ENCODE measurements around the gene MBD3L2B.
"Not testable (repeated sequence)": the region's sequence is repeated elsewhere in the genome, so short reads cannot be mapped to it uniquely, and the experiment has no call there.

The MBD3L2B gene

DNA sequence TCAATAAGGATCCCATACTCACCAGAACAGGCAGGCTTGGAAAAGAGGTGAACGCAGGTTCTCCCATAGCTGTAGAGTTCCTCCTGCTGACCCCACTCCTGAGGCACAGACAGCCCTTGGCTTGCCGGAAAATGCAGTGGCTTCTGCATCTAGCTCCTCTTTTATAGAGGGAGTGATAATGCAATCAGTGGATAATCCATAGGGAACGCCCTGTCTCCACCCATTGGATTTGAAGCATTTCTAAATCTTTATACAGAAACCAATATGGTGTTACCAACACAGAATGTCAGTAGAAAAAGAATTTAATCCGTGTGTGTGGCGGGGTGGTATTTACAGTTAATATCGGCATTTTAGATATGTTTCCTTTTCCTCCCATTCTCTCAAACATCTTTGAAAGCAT, at the start of gene MBD3L2B:
MBD3L2B (minus strand) TSS at position 101 of the 400 bp plus-strand sequence; CDS start at position 67, 34 bp downstream.
- not testable (repeated sequence) for DNase-seq (ENCODE audit: low read depth, low spot score)

DNA sequence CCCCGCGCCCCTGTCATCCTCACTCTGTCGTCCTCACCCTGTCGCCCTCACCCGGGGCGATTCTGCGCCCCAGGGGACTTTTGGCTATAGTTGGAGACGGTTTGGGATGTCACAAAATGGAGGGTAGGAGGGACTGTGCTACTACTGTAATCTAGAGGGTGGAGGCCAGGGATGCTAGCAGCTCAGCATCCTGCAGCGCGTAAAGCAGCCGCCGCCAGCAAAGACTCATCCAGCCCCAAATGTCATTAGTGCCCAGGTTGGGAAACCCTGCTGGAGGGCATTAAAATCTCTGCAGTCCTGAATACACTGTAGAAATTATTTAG, 48.6 kb upstream of the MBD3L2B start:
- no peak for DNase-seq (ENCODE audit: low read depth, low spot score)

DNA sequence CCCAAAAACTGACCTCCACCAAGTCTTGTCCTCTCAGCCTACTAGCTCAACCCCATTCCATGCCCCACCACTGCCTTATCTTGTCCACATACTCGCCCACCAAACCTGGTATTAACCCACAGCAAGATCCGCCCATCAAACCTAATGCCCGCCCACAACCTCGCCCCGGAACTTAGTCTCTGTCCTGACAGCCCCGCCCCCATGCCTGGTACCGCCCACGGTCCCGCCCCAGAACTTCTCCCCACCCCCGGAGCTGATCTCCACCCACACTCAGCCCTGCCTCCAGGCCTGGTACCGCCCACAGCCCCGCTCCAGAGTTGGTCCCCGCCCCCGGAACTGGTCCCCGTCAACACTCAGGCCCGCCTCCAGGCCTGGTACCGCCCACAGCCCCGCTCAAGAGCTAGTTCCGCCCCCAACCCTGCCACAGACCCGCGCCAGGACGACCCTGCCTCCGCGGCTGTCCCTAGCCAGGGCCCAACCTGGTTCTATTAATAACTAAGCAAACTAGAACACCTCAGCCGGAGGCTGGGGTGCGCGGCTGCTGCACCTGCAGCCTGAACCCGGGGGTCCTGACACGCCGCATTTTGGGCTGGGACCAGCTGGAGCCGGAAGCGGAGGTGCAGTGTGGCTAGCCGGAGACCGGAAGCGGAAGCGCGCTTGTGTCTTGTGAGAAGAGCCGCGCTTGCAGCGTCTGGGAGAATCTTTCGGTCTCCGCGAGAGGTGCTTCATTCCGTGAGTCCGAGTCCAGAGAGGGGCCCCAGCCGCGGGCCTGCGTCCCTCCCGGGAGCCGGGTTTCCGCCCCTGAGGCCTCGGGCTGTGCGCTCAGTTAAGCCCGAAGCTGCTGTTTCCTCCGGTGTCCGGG, 48.0 kb upstream of the MBD3L2B start, which contains the start of gene ZNF557:
ZNF557 (plus strand) TSS at position 662 of the 862 bp plus-strand sequence. CDS start 5,372 bp downstream, outside the sequence.
- DNase-seq (ENCODE audit: low read depth, low spot score): peak; percentile 96

GRCh38 chr19:7068599-7068998, 47.4 kb upstream of the MBD3L2B start:
- DNase-seq (ENCODE audit: low read depth, low spot score): no peak

- DNase-seq (ENCODE audit: low read depth, low spot score): no peak
Observed at GRCh38 chr19:7067716-7068115, 46.5 kb upstream of the MBD3L2B start.

DNA sequence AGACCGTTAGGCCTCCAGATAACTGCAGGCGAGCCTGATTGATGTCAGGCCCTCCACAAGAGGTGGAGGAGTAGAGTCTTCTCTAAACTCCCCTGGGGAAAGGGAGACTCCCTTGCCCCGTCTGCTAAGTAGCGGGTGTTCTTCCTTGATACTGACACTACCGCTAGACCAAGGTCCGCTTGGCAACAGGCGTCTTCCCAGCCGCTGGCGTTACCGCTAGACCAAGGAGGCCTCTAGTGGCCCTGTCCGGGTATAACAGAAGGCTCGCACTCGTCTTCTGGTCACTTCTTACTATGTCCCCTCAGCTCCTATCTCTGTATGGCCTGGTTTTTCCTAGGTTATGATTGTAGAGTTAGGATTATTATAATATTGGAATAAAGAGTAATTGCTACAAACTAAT, 45.9 kb upstream of the MBD3L2B start:
- peak; percentile 56 for DNase-seq (ENCODE audit: low read depth, low spot score)

DNA sequence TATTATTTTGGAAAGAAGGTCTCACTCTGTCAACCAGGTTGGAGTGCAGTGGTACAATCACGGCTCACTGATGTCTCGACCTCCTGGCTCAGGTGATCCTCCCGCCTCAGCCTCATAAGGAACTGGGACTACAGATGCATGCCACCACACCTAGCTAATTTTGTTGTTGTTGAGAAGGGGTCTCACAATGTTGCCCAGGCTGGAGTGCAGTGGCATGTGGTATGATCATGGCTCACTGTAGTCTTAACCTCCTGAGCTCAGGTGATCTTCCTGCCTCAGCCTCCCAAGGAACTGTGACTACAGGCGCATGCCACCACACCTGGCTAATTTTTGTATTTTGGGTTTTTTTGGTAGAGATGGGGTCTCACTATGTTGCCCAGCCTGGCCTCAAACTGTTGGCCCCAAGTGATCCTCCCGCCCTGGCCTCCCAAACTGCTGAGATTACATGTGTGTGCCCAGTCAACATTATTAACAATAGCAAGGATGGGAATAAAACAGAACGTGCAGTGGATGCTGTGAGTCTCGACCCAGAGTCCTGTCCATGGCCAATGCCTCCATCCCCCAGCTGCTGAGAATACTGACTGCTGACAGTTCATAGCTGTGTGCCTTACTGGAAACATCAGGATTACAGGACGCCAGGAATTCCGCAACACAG, 42.7 kb upstream of the MBD3L2B start:
- DNase-seq (ENCODE audit: low read depth, low spot score): no peak

DNA sequence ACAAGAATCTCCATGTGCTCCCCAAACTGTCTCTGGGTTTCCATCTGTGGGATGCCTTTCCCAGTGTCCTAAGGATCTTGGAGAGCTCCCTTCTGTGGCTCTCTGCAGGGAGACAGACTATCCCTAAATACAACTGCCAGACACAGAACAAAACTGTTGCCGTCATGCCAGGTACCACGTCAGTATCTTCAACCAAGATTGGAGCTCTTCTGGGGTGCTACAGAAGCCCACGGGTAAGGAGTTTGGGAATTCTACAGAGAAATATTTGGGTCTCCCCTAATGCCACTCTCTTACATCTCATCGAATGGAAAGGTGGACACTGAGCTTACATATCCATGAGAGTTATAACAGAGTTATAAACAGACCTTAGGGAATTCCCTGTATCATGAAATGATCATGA, 42.1 kb upstream of the MBD3L2B start:
- DNase-seq (ENCODE audit: low read depth, low spot score): no peak

DNA sequence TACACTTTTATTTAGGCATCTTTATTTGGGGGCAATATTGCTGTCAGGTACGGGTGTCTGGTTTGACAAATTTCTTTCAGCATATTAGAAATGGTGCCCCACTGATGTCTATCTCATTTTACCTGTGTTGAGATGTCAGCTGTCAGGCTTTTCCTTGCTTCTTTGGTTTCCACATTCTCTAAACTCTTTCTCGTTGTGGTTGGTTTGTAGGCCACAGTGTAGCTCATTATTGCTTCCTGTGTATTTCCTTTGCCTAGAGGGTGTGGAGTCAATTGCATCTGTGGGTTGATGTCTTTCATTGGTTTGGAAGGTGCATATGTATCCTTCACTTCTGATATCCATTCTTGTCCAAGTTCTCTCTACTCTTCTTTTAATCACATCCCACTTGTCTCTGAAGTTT, 38.7 kb upstream of the MBD3L2B start:
- DNase-seq (ENCODE audit: low read depth, low spot score): not testable (repeated sequence)

- not testable (repeated sequence) for DNase-seq (ENCODE audit: low read depth, low spot score)
Observed at GRCh38 chr19:7058576-7058975, 37.3 kb upstream of the MBD3L2B start, which contains the start of gene MBD3L3. Gene MBD3L3 (minus strand): TSS chr19:7058676. CDS start chr19:7058605, 71 bp downstream.

DNA sequence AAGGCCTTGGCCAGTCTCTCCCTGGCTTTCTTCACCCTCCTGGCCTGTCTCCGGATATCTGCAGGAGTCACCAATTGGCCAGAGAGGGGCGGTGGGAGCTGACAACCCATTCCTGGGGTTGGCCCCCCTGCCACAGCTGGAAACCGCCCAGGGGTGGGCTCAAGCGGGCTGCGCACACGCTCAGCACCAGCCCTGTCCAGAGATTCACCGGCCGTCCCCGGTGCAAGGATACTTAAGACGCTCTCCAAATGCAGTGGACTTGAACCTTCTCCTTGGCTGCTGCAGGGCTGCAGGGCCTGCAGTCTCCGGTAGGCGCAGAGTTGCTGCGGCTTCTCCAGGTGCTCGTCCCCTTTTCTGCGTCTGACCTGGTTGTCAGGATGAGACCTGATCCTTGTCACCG, 35.1 kb upstream of the MBD3L2B start:
- DNase-seq (ENCODE audit: low read depth, low spot score): not testable (repeated sequence)

DNA sequence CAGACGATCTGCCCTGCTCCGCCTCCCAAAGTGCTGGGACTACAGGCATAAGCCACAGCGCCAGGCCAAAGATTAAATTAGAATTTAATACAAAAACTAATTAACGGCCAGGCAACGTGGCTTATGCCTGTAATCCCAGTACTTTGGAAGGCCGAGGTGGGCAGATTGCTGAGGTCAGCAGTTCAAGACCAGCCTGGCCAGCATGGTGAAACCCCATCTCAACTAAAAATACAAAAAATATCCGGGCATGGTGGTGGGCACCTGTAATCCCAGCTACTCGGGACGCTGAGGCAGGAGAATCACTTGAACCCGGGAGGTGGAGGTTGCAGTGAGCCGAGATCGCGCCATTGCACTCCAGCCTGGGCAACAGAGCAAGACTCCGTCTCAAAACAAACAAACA, 34.4 kb upstream of the MBD3L2B start:
- DNase-seq (ENCODE audit: low read depth, low spot score): not testable (repeated sequence)

DNA sequence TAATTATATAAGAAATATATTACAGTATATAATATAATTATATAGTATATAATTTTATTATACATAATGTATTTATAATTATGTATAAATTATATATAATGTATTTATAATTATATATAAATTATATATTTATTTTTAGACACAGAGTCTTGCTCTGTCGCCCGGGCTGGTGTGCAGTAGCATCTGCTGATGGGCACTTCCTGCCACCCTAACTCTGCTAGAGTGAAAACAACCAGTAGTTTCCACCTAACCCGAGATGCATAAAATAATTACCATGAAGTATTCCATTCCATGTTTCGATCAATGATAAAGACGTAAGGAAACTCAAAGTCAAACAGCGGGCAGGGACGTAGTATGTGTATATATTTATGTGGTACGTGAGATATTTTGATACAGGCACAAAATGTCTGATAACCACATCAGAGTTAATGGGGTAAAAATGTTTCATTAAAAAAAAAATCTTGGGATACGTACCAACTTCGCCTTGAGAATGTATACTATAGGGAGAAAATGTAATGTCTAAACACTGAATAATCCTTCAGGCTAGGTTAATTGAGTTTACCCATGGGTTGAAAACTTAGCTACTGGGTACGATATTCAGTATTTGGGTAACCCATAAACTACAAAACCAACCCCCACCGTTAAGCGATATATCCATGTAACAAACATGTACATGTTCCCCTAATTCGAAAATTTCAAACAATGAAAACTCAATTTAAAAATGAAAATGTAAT, 33.6 kb upstream of the MBD3L2B start:
- DNase-seq (ENCODE audit: low read depth, low spot score): not testable (repeated sequence)

DNA sequence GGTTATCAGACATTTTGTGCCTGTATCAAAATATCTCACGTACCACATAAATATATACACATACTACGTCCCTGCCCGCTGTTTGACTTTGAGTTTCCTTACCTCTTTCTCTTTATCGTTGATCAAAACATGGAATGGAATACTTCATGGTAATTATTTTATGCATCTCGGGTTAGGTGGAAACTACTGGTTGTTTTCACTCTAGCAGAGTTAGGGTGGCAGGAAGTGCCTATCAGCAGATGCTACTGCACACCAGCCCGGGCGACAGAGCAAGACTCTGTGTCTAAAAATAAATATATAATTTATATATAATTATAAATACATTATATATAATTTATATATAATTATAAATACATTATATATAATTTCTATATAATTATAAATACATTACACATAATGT, 31.7 kb upstream of the MBD3L2B start:
- not testable (repeated sequence) for DNase-seq (ENCODE audit: low read depth, low spot score)

DNA sequence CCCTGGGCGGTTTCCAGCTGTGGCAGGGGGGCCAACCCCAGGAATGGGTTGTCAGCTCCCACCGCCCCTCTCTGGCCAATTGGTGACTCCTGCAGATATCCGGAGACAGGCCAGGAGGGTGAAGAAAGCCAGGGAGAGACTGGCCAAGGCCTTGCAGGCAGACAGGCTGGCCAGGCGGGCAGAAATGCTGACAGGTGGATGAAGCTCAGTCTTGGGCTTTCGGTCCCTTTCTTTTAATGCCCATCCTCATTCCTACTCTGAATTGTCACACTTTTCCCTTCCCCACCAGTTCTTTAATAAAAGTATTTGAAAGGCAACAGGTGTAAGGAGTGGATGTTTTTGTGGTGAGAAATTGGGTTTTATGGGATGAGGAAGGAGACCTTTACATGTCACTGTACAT, 30.2 kb upstream of the MBD3L2B start:
- DNase-seq (ENCODE audit: low read depth, low spot score): not testable (repeated sequence)

DNA sequence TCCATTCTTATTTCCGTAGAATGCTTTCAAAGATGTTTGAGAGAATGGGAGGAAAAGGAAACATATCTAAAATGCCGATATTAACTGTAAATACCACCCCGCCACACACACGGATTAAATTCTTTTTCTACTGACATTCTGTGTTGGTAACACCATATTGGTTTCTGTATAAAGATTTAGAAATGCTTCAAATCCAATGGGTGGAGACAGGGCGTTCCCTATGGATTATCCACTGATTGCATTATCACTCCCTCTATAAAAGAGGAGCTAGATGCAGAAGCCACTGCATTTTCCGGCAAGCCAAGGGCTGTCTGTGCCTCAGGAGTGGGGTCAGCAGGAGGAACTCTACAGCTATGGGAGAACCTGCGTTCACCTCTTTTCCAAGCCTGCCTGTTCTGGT, 27.8 kb upstream of the MBD3L2B start, which contains the start of gene MBD3L2:
MBD3L2 (plus strand) TSS at position 301 of the 400 bp plus-strand sequence; CDS start at position 354, 53 bp downstream.
- not testable (repeated sequence) for DNase-seq (ENCODE audit: low read depth, low spot score)

DNA sequence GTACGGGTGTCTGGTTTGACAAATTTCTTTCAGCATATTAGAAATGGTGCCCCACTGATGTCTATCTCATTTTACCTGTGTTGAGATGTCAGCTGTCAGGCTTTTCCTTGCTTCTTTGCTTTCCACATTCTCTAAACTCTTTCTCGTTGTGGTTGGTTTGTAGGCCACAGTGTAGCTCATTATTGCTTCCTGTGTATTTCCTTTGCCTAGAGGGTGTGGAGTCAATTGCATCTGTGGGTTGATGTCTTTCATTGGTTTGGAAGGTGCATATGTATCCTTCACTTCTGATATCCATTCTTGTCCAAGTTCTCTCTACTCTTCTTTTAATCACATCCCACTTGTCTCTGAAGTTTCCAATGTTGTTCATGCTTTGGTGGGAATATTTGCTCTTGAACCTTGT, 20.3 kb upstream of the MBD3L2B start:
- DNase-seq (ENCODE audit: low read depth, low spot score): not testable (repeated sequence)

DNA sequence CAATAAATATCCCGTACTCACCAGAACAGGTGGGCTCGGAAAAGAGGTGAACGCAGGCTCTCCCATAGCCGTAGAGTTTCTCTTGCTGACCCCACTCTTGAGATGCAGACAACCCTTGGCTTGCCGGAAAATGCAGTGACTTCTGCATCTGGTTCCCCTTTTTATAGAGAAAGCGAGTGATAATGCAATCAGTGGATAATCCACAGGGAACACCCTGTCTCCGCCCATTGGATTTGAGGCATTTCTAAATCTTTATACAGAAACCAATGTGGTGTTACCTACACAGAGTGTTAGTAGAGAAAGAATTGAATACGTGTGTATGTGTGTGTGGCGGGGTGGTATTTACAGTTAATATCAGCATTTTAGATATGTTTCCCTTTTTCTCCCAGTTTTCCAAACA, 18.8 kb upstream of the MBD3L2B start, which contains the start of gene MBD3L4:
MBD3L4 (minus strand) TSS at position 101 of the 400 bp plus-strand sequence; CDS start at position 66, 35 bp downstream.
- DNase-seq (ENCODE audit: low read depth, low spot score): not testable (repeated sequence)

DNA sequence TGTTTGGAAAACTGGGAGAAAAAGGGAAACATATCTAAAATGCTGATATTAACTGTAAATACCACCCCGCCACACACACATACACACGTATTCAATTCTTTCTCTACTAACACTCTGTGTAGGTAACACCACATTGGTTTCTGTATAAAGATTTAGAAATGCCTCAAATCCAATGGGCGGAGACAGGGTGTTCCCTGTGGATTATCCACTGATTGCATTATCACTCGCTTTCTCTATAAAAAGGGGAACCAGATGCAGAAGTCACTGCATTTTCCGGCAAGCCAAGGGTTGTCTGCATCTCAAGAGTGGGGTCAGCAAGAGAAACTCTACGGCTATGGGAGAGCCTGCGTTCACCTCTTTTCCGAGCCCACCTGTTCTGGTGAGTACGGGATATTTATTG, 9.0 kb upstream of the MBD3L2B start, which contains the start of gene MBD3L5:
MBD3L5 (plus strand) TSS at position 301 of the 400 bp plus-strand sequence; CDS start at position 335, 34 bp downstream.
- not testable (repeated sequence) for DNase-seq (ENCODE audit: low read depth, low spot score)

- DNase-seq (ENCODE audit: low read depth, low spot score): not testable (repeated sequence)
Observed at GRCh38 chr19:7028790-7029189, 7.6 kb upstream of the MBD3L2B start.

GRCh38 chr19:7018828-7019227, 2.4 kb downstream of the MBD3L2B start:
- no peak for DNase-seq (ENCODE audit: low read depth, low spot score)

Measured in ELF-1 (cell line).